PC-3 (cell line): ENCODE data around the gene AGGF1. TPM values are rescaled to one million over a fixed set of nuclear protein-coding genes. Genes with fewer than 3 reads are reported as not detected.

ENCODE experiments used
- ATAC-seq: fragments of 200-7000 bp; cut with Tn5 transposase; 2 replicates; pipeline ENCODE4 v1.9.1; 2020; ENCODE audit warnings: mild to moderate bottlenecking, moderate library complexity
- BruUV-seq: library from RNA; stranded (reverse); fragments of 400-500 nt; replicated peaks from 2 replicates; lab custom pipeline; 2021; lab: Mats Ljungman, UMichigan
- CTCF ChIA-PET: fragments of 300-600 bp; sonication (Branson Sonifier 250); formaldehyde crosslinking; loops from one replicate; lab custom pipeline; 2022; ENCODE audit warnings: antibody characterized with exemption; lab: Charles Lee
- POLR2A ChIA-PET: fragments of 300-600 bp; sonication (Branson Sonifier 250); formaldehyde crosslinking; loops from one replicate; lab custom pipeline; 2022; ENCODE audit warnings: antibody characterized with exemption; ENCODE audit not compliant: unreplicated experiment; lab: Charles Lee
- DNase-seq: peaks from one replicate; pipeline ENCODE4 v3.0.0-alpha.2; 2015
- H2AFZ ChIP-seq: fragments of 300-600 bp; sonication (generic); 2 replicates; pipeline ENCODE4 v1.6.0; 2016; ENCODE audit warnings: antibody characterized with exemption, low read length
- H3F3A ChIP-seq: fragments of 300-600 bp; sonication (generic); one replicate; pipeline ENCODE4 v1.6.0; 2017; ENCODE audit warnings: antibody characterized with exemption, low read length, control low read depth, mild to moderate bottlenecking; ENCODE audit not compliant: unreplicated experiment
- H3K27ac ChIP-seq: fragments of 300-600 bp; sonication (generic); 2 replicates; pipeline ENCODE4 v1.5.1; 2016; ENCODE audit warnings: mild to moderate bottlenecking, low read length
- H3K27me3 ChIP-seq: fragments of 300-600 bp; sonication (generic); 2 replicates; pipeline ENCODE4 v1.6.1; 2016; ENCODE audit warnings: low read length, mixed read lengths
- H3K36me3 ChIP-seq: fragments of 300-600 bp; sonication (generic); 2 replicates; pipeline ENCODE4 v1.6.1; 2016; ENCODE audit warnings: low read depth, mixed run types, low read length, mixed read lengths
- H3K4me1 ChIP-seq: fragments of 300-600 bp; sonication (generic); 2 replicates; pipeline ENCODE4 v1.5.1; 2016; ENCODE audit warnings: low read length; ENCODE audit not compliant: insufficient read depth
- H3K4me2 ChIP-seq: fragments of 300-600 bp; sonication (generic); 2 replicates; pipeline ENCODE4 v1.6.0; 2016; ENCODE audit warnings: low read length
- H3K4me3 ChIP-seq: fragments of 300-600 bp; sonication (generic); 2 replicates; pipeline ENCODE4 v1.5.1; 2016; ENCODE audit warnings: mild to moderate bottlenecking, low read length, mixed read lengths
- H3K79me2 ChIP-seq: fragments of 300-600 bp; sonication (generic); 2 replicates; pipeline ENCODE4 v1.6.1; 2017; ENCODE audit warnings: low read length, mixed read lengths
- H3K9ac ChIP-seq: fragments of 300-600 bp; sonication (generic); 2 replicates; pipeline ENCODE4 v1.6.0; 2016; ENCODE audit warnings: mild to moderate bottlenecking, low read length
- H3K9me2 ChIP-seq: fragments of 300-600 bp; sonication (generic); replicated peaks from 2 replicates; pipeline ENCODE4 v1.6.1; 2016; ENCODE audit warnings: mixed run types, low read length, mixed read lengths
- H3K9me3 ChIP-seq: fragments of 300-600 bp; sonication (generic); 2 replicates; pipeline ENCODE4 v1.6.1; 2016; ENCODE audit warnings: low read length, mixed read lengths
- H4K20me1 ChIP-seq: fragments of 300-600 bp; sonication (generic); 2 replicates; pipeline ENCODE4 v1.6.1; 2016; ENCODE audit warnings: low read length, mixed read lengths
- EZH2 ChIP-seq: fragments of 300-600 bp; sonication (generic); IDR thresholded peaks from one replicate; pipeline ENCODE4 v1.6.1; 2017; ENCODE audit warnings: antibody characterized with exemption, mild to moderate bottlenecking, low read length; ENCODE audit not compliant: unreplicated experiment
- EZH2phosphoT487 ChIP-seq: fragments of 300-600 bp; sonication (generic); IDR thresholded peaks from 2 replicates; pipeline ENCODE4 v1.6.1; 2018; ENCODE audit warnings: mild to moderate bottlenecking, antibody characterized with exemption, low read length, borderline replicate concordance
- intact Hi-C: fragments of 100-400 bp; cut with micrococcal nuclease; formaldehyde crosslinking; loops from 2 replicates; pipeline ENCODE4 v1.9.0; 2023
- total RNA-seq: library from RNA; depleted of rRNA; stranded (reverse); fragments of >200 nt; gene quantifications from 2 replicates; pipeline ENCODE4 v1.2.3, GENCODE V29; 2014
- TF ChIP-seq, protein P1 (sequence below): fragments of 300-600 bp; sonication (generic); conservative IDR thresholded peaks from 2 replicates; pipeline ENCODE4 v1.5.1; 2017; ENCODE audit warnings: antibody characterized with exemption, low read depth, mild to moderate bottlenecking, low read length

Gene AGGF1
- total RNA-seq, 1 experiment from 2014 or later: 14.4 TPM

DNA sequence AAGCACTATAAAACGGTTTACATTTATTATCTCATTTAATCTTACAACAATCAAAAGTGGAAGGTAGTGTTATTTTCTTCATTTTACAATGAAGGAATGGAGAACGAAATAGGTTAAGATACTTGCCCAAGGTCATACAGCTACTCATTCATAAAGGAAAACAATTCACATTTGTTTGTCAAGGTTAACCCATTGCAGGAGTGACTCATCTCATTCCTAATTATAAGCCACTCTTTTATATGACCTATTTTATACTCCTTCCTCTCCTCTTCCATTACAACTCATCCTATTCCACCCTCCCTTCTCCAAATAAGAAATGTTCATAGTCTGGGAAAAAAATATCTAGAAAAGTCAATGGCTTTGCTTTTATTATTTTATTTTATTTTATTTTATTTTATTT lies 47.8 kb upstream of the AGGF1 start:
- H3K4me1 ChIP-seq: no peaks in the 10 kb centered on the region
- no peak overlapping the region for H3K9ac ChIP-seq
- ATAC-seq: peak; percentile 60
- H3K27ac ChIP-seq: no peak overlapping the region
- H2AFZ ChIP-seq: no peak overlapping the region
- ChIA-PET POLR2A (no interaction called here), CTCF (no interaction called here)
- no TSS peak for BruUV-seq
- no peak for TF ChIP-seq EZH2phosphoT487
- TF ChIP-seq EZH2: no peak
- TF ChIP-seq, protein P1, sequence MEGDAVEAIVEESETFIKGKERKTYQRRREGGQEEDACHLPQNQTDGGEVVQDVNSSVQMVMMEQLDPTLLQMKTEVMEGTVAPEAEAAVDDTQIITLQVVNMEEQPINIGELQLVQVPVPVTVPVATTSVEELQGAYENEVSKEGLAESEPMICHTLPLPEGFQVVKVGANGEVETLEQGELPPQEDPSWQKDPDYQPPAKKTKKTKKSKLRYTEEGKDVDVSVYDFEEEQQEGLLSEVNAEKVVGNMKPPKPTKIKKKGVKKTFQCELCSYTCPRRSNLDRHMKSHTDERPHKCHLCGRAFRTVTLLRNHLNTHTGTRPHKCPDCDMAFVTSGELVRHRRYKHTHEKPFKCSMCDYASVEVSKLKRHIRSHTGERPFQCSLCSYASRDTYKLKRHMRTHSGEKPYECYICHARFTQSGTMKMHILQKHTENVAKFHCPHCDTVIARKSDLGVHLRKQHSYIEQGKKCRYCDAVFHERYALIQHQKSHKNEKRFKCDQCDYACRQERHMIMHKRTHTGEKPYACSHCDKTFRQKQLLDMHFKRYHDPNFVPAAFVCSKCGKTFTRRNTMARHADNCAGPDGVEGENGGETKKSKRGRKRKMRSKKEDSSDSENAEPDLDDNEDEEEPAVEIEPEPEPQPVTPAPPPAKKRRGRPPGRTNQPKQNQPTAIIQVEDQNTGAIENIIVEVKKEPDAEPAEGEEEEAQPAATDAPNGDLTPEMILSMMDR: no peak
- H3K4me2 ChIP-seq: no peak overlapping the region
- DNase-seq: peak; percentile 4
- no peaks in the 10 kb centered on the region for H4K20me1 ChIP-seq
- H3K4me3 ChIP-seq: no peak overlapping the region
- H3K36me3 ChIP-seq: no peaks in the 10 kb centered on the region
- H3K9me3 ChIP-seq: no peaks in the 10 kb centered on the region
- H3F3A ChIP-seq: no peaks in the 10 kb centered on the region
- H3K9me2 ChIP-seq: no peaks in the 10 kb centered on the region
- no peaks in the 10 kb centered on the region for H3K79me2 ChIP-seq
- intact Hi-C loops: no loop called here
- H3K27me3 ChIP-seq: no peaks in the 10 kb centered on the region

DNA sequence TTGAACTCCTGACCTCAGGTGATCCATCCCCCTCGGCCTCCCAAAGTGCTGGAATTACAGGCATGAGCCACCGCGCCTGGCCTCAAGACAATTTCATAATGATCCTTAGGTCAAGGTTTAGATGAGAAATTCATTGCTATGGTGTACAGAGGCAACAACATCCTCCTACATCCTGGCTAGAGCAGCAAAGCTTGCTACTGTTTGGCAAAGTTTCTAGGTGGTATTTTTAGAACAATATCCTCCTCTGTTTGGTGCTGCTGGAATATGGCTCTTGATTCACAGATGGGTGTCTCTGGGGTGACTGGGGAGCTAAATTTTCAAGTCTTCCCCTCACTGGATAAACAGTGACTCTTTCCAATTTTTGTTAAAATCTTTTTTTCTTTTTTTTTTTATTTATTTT lies 46.7 kb upstream of the AGGF1 start:
- H3K36me3 ChIP-seq: no peaks in the 10 kb centered on the region
- H3K4me3 ChIP-seq: no peak overlapping the region
- no peak overlapping the region for H3K9ac ChIP-seq
- no peaks in the 10 kb centered on the region for H3K9me2 ChIP-seq
- H3K9me3 ChIP-seq: no peaks in the 10 kb centered on the region
- no peak for ATAC-seq
- no peak for DNase-seq
- no TSS peak for BruUV-seq
- CTCF ChIA-PET: no interaction called here
- no peak overlapping the region for H2AFZ ChIP-seq
- H3K27me3 ChIP-seq: no peaks in the 10 kb centered on the region
- H3K4me2 ChIP-seq: no peak overlapping the region
- POLR2A ChIA-PET: no interaction called here
- H3F3A ChIP-seq: no peaks in the 10 kb centered on the region
- H4K20me1 ChIP-seq: no peaks in the 10 kb centered on the region
- H3K27ac ChIP-seq: no peak overlapping the region
- no peaks in the 10 kb centered on the region for H3K79me2 ChIP-seq
- intact Hi-C loops: no loop called here
- no peaks in the 10 kb centered on the region for H3K4me1 ChIP-seq
- TF ChIP-seq EZH2 (no peak), EZH2phosphoT487 (no peak)
- TF ChIP-seq, protein P1: no peak

DNA sequence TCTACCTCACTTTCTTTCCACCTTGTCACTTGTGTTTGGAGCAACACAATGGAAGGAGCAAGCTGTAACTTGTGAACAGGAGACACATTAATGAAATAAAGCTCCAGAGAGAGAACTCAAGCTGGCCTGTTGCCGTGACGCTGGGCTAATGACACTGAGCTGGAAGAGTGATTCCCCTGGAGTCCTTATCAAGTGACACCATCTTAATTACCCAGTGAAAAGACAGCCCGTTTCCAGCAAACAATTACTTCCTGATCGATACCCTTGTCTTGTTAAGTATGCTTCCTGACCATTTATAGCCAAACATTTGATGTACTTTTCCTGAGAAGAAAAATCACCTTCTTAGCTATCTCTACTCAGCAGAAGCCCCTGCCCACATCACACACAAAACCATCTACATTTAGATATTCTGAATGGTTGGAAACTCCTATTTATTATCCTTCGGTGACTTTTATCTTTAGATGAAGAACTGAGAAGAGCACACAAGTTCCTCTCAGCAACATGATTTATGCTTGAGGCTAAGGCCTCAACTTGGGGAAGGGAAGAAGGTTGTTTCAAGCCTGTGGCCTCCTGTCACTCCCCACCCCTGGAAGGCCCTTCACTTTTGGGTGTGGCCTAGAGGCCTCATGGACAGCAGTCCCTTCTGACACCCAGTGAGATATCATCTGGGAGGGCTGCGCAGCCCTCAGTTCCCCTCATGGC lies 43.2 kb upstream of the AGGF1 start:
- no peak for DNase-seq
- Histone ChIP-seq H3K9ac (no peak overlapping the region), H3K4me1 (no peaks in the 10 kb centered on the region), H3K79me2 (no peaks in the 10 kb centered on the region), H3K9me2 (no peaks in the 10 kb centered on the region), H3K9me3 (no peaks in the 10 kb centered on the region), H3K27ac (no peak overlapping the region), H4K20me1 (no peaks in the 10 kb centered on the region), H3K36me3 (no peaks in the 10 kb centered on the region), H3K4me3 (no peak overlapping the region), H3F3A (no peaks in the 10 kb centered on the region), H3K4me2 (no peak overlapping the region), H3K27me3 (no peaks in the 10 kb centered on the region), H2AFZ (no peak overlapping the region)
- no peak for TF ChIP-seq EZH2phosphoT487
- TF ChIP-seq, protein P1: no peak
- intact Hi-C loops: no loop called here
- CTCF ChIA-PET: no interaction called here
- POLR2A ChIA-PET: no interaction called here
- ATAC-seq: no peak
- BruUV-seq: no TSS peak
